HFFc6 (cell line): ENCODE data around the gene IFNL1. TPM values are rescaled to one million over a fixed set of nuclear protein-coding genes. Genes with fewer than 3 reads are reported as not detected.
"Not testable (repeated sequence)": the region's sequence is repeated elsewhere in the genome, so short reads cannot be mapped to it uniquely, and the experiment has no call there.

Experiments
- DNase-seq: peaks from one replicate; pipeline ENCODE4 v3.0.0-alpha.2; 2018
- H3K27ac Mint-ChIP-seq: 2 replicates; pipeline ENCODE4 v1.8.0; 2020; ENCODE audit warnings: mild to moderate bottlenecking, mixed read lengths
- H3K27me3 Mint-ChIP-seq: 2 replicates; pipeline ENCODE4 v1.8.0; 2021; ENCODE audit warnings: mild to moderate bottlenecking, moderate library complexity, mixed read lengths; ENCODE audit not compliant: insufficient read depth
- H3K36me3 Mint-ChIP-seq: 2 replicates; pipeline ENCODE4 v1.8.0; 2021; ENCODE audit warnings: low read depth, mixed read lengths
- H3K4me1 Mint-ChIP-seq: 2 replicates; pipeline ENCODE4 v1.8.0; 2020; ENCODE audit warnings: low read depth, mixed read lengths
- H3K4me3 Mint-ChIP-seq: 2 replicates; pipeline ENCODE4 v1.8.0; 2020; ENCODE audit warnings: mild to moderate bottlenecking, moderate library complexity, mixed read lengths
- H3K9me3 Mint-ChIP-seq: 2 replicates; pipeline ENCODE4 v1.8.0; 2020; ENCODE audit warnings: mild to moderate bottlenecking, mixed read lengths
- total RNA-seq, 6 experiments: library from RNA; stranded (reverse); fragmentation: NEBNext Ultra II Directional; extraction: Animal tissue kit (Norgen Biotek cat#: 25700); gene quantifications; 2 replicates in 1 of 6; 3 replicates in 5 of 6; pipeline ENCODE4 v1.2.3, GENCODE V29; 2021
- TF ChIP-seq, protein P1 (sequence below): fragments of 200-600 bp; sonication (generic); IDR thresholded peaks from 2 replicates; pipeline ENCODE4 v1.5.0; 2021; ENCODE audit warnings: antibody characterized with exemption, mild to moderate bottlenecking

Gene IFNL1
- total RNA-seq, 6 experiments from 2014 or later: not detected

GRCh38 chr19:39329948-39330347 is 33.7 kb downstream of the IFNL1 start:
- H3K36me3 Mint-ChIP-seq: no peaks in the 10 kb centered on the region
- H3K4me3 Mint-ChIP-seq: no peak overlapping the region
- H3K4me1 Mint-ChIP-seq: peaks cover 6% of the 10 kb centered on the region
- peaks cover 13% of the 10 kb centered on the region for H3K27me3 Mint-ChIP-seq
- H3K9me3 Mint-ChIP-seq: no peaks in the 10 kb centered on the region
- H3K27ac Mint-ChIP-seq: no peak overlapping the region
- TF ChIP-seq, protein P1, sequence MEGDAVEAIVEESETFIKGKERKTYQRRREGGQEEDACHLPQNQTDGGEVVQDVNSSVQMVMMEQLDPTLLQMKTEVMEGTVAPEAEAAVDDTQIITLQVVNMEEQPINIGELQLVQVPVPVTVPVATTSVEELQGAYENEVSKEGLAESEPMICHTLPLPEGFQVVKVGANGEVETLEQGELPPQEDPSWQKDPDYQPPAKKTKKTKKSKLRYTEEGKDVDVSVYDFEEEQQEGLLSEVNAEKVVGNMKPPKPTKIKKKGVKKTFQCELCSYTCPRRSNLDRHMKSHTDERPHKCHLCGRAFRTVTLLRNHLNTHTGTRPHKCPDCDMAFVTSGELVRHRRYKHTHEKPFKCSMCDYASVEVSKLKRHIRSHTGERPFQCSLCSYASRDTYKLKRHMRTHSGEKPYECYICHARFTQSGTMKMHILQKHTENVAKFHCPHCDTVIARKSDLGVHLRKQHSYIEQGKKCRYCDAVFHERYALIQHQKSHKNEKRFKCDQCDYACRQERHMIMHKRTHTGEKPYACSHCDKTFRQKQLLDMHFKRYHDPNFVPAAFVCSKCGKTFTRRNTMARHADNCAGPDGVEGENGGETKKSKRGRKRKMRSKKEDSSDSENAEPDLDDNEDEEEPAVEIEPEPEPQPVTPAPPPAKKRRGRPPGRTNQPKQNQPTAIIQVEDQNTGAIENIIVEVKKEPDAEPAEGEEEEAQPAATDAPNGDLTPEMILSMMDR: no peak
- DNase-seq: no peak

- no peak for DNase-seq
- TF ChIP-seq, protein P1: no peak
- H3K9me3 Mint-ChIP-seq: no peaks in the 10 kb centered on the region
- no peaks in the 10 kb centered on the region for H3K36me3 Mint-ChIP-seq
- no peak overlapping the region for H3K27ac Mint-ChIP-seq
- peaks cover 16% of the 10 kb centered on the region for H3K27me3 Mint-ChIP-seq
- H3K4me1 Mint-ChIP-seq: peaks cover 6% of the 10 kb centered on the region
- no peak overlapping the region for H3K4me3 Mint-ChIP-seq
These were observed 36.1 kb downstream of the IFNL1 start for GRCh38 chr19:39332293-39332692.

- not testable (repeated sequence) for H3K9me3 Mint-ChIP-seq, H3K4me3 Mint-ChIP-seq, H3K27ac Mint-ChIP-seq, DNase-seq, H3K36me3 Mint-ChIP-seq, H3K4me1 Mint-ChIP-seq
- H3K27me3 Mint-ChIP-seq: peaks cover 16% of the 10 kb centered on the region
These were observed 36.5 kb downstream of the IFNL1 start for GRCh38 chr19:39332738-39333137.

DNA sequence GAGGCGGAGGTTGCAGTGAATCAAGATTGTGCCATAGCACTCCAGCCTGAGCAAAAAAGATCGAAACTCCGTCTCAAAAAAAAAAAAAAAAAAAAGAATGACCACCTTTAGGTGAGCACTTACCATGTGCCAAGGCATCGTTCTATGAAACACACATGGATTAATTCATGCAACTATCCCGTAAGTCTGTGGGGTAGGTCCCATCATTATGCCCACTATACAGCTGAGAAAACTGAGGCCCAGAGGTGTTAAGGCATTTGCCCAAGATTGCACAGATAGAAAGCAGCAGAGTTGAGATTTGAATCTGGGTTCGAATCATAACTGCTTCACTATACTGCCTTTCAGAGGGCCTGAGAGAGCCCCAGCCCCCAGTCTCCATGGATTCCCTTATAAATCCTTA is 37.3 kb downstream of the IFNL1 start:
- Mint-ChIP-seq H3K27me3 (peaks cover 16% of the 10 kb centered on the region), H3K4me3 (no peak overlapping the region), H3K4me1 (no peaks in the 10 kb centered on the region), H3K9me3 (no peaks in the 10 kb centered on the region), H3K27ac (no peak overlapping the region), H3K36me3 (no peaks in the 10 kb centered on the region)
- TF ChIP-seq, protein P1: no peak
- DNase-seq: no peak

DNA sequence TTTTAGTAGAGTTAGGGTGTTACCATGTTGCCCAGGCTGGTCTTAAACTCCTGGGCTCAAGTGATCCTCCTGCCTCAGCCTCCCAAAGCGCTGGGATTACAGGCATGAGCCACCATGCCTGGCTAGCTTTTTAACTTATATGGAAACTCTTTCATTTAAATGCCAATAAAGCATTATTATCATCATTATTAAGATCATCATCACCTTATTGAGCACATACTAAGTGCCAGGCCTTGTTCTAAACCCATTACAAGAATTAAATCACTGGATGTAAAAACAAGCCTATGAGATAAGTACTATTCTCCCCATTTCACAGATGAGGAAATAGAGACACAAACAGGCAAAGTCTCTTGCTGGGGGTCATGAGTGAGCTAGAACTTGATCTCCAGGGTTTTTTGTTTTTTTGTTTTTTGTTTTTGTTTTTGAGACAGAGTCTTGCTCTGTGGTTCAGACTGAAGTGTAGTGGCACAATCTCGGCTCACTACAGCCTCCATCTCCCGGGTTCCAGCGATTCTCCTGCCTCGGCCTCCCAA is 38.3 kb downstream of the IFNL1 start:
- Mint-ChIP-seq H3K27ac (no peak overlapping the region), H3K4me3 (no peak overlapping the region), H3K9me3 (no peaks in the 10 kb centered on the region), H3K4me1 (no peaks in the 10 kb centered on the region), H3K36me3 (no peaks in the 10 kb centered on the region), H3K27me3 (peaks cover 11% of the 10 kb centered on the region)
- DNase-seq: no peak
- TF ChIP-seq, protein P1: no peak

DNA sequence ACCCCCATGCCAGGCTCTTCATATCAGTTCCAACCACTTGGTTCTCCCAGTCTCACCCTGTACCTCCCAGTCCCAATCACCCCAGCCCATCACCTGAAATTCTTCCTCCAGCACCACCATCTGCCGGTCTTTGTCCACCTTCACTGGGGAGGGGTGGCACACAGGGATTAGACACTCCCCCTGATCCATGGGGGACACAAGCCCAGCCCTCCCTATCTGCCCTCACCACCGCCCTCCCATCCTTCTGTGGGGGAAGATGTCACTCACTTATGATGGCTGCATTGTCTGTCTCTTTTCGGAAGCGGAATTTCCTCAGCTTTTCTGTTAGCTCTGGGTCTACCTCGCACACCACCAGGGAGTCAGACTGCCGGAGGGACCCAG is 39.0 kb downstream of the IFNL1 start:
- no peak overlapping the region for H3K27ac Mint-ChIP-seq
- H3K36me3 Mint-ChIP-seq: no peaks in the 10 kb centered on the region
- H3K4me1 Mint-ChIP-seq: peaks cover 5% of the 10 kb centered on the region; the same call in 1 of the 2 replicates
- no peaks in the 10 kb centered on the region for H3K9me3 Mint-ChIP-seq
- TF ChIP-seq, protein P1: no peak
- no peak for DNase-seq
- H3K4me3 Mint-ChIP-seq: no peak overlapping the region
- H3K27me3 Mint-ChIP-seq: peaks cover 6% of the 10 kb centered on the region
